B cell (primary cell): ENCODE data around the gene JRKL. TPM values are rescaled to one million over a fixed set of nuclear protein-coding genes. Genes with fewer than 3 reads are reported as not detected.
A peak's percentile ranks its signal among the peaks of the same experiment; 100 is the strongest.

ENCODE experiments used
- ATAC-seq: fragments of 200-7000 bp; cut with Tn5 transposase; one replicate; pipeline ENCODE4 v1.10.0; 2021; ENCODE audit warnings: low read depth, mild to moderate bottlenecking, moderate number of reproducible peaks, moderate library complexity
- CTCF ChIA-PET: fragments of 350-600 bp; sonication (Branson Sonifier 250); formaldehyde crosslinking; loops from one replicate; lab custom pipeline; 2021; ENCODE audit warnings: antibody characterized with exemption, inconsistent platforms; lab: Charles Lee
- POLR2A ChIA-PET: fragments of 350-600 bp; sonication (Branson Sonifier 250); formaldehyde crosslinking; loops from one replicate; lab custom pipeline; 2021; ENCODE audit warnings: antibody characterized with exemption; lab: Charles Lee
- DNase-seq: peaks from one replicate; pipeline ENCODE4 v3.0.0; 2013
- H2AFZ ChIP-seq: 2 replicates; pipeline ENCODE4 v1.6.1; 2012; ENCODE audit warnings: mild to moderate bottlenecking, low read depth, low read length; ENCODE audit not compliant: insufficient read depth, poor library complexity, severe bottlenecking
- H3K27ac ChIP-seq, 2 donors: 1 replicate in 1 of 2; 2 replicates in 1 of 2; pipeline ENCODE4 v1.5.1; 2012 to 2013; ENCODE audit warnings: low read length in 2 of 2, mild to moderate bottlenecking in 2 of 2, moderate library complexity in 1 of 2
- H3K27me3 ChIP-seq, 4 experiments: fragments of 200-600 bp in 1 of 4; sonication (generic) in 1 of 4; replicated peaks in 1 of 4; 1 replicate in 2 of 4; 2 replicates in 2 of 4; pipeline versions ENCODE4 v1.6.1 to v1.7.0; 2013 to 2016; ENCODE audit warnings: low read length in 3 of 4, mild to moderate bottlenecking in 2 of 4, mixed read lengths in 1 of 4, moderate library complexity in 1 of 4; ENCODE audit not compliant: insufficient read depth in 4 of 4, control insufficient read depth in 3 of 4; ENCODE audit errors: control extremely low read depth in 1 of 4
- H3K36me3 ChIP-seq, 2 experiments: replicated peaks in 1 of 2; 1 replicate in 1 of 2; 2 replicates in 1 of 2; pipeline versions ENCODE4 v1.6.1 to v1.7.1; 2013; ENCODE audit warnings: low read length in 1 of 2; ENCODE audit not compliant: insufficient read depth in 2 of 2, control insufficient read depth in 1 of 2; ENCODE audit errors: control extremely low read depth in 1 of 2, extremely low read depth in 1 of 2
- H3K4me1 ChIP-seq, 2 donors: fragments of 200-600 bp in 1 of 2; sonication (generic) in 1 of 2; 1 replicate in 1 of 2; 2 replicates in 1 of 2; pipeline versions ENCODE4 v1.5.1 to v1.6.1; 2013 to 2017; ENCODE audit warnings: low read length in 2 of 2; ENCODE audit not compliant: control insufficient read depth in 2 of 2, insufficient read depth in 2 of 2
- H3K4me2 ChIP-seq: replicated peaks from 2 replicates; pipeline ENCODE3; 2012; ENCODE audit warnings: mild to moderate bottlenecking, low read depth, low read length; ENCODE audit not compliant: poor library complexity, severe bottlenecking
- H3K4me3 ChIP-seq, 5 experiments: fragments of 200-600 bp in 1 of 5; sonication (generic) in 1 of 5; 1 replicate in 3 of 5; 2 replicates in 2 of 5; pipeline versions ENCODE4 v1.5.1 to v1.7.0; 2011 to 2016; ENCODE audit warnings: low read length in 4 of 5, mild to moderate bottlenecking in 4 of 5, low read depth in 2 of 5, control low read depth in 1 of 5, moderate library complexity in 1 of 5; ENCODE audit not compliant: insufficient read depth in 1 of 5; ENCODE audit errors: control extremely low read depth in 1 of 5, extremely low read depth in 1 of 5
- H3K79me2 ChIP-seq: fragments of 200-600 bp; sonication (generic); one replicate; pipeline ENCODE4 v1.6.0; 2016; ENCODE audit warnings: low read length; ENCODE audit not compliant: control insufficient read depth, insufficient read depth
- H3K9ac ChIP-seq: fragments of 200-600 bp; sonication (generic); 2 replicates; pipeline ENCODE4 v1.6.1; 2017; ENCODE audit warnings: mild to moderate bottlenecking, low read length, moderate library complexity
- H3K9me3 ChIP-seq, 3 donors: one replicate each; pipeline versions ENCODE4 v1.6.1 to v1.7.1; 2013; ENCODE audit warnings: low read length in 2 of 3; ENCODE audit not compliant: control insufficient read depth in 2 of 3, insufficient read depth in 1 of 3; ENCODE audit errors: control extremely low read depth in 1 of 3
- H4K20me1 ChIP-seq: 2 replicates; pipeline ENCODE4 v1.6.0; 2012; ENCODE audit warnings: mild to moderate bottlenecking, low read length; ENCODE audit not compliant: insufficient read depth, control insufficient read depth, poor library complexity, severe bottlenecking
- H3K27ac Mint-ChIP-seq: one replicate; pipeline ENCODE4 v1.8.0; 2021; ENCODE audit warnings: mixed read lengths
- H3K27me3 Mint-ChIP-seq: one replicate; pipeline ENCODE4 v1.8.0; 2021; ENCODE audit warnings: mixed read lengths
- H3K4me1 Mint-ChIP-seq: one replicate; pipeline ENCODE4 v1.8.0; 2021; ENCODE audit warnings: mixed read lengths
- H3K4me3 Mint-ChIP-seq: one replicate; pipeline ENCODE4 v1.8.0; 2021; ENCODE audit warnings: mixed read lengths
- H3K9me3 Mint-ChIP-seq: one replicate; pipeline ENCODE4 v1.8.0; 2022; ENCODE audit warnings: mixed read lengths; ENCODE audit not compliant: insufficient read depth
- EZH2 ChIP-seq: IDR thresholded peaks from 2 replicates; pipeline ENCODE4 v1.6.1; 2012; ENCODE audit warnings: borderline replicate concordance, low read depth, mild to moderate bottlenecking, moderate library complexity, low read length; ENCODE audit not compliant: insufficient read depth, poor library complexity, severe bottlenecking
- WGBS: methylation state at CpG from one replicate; pipeline ENCODE4 v1.1.5; 2013; ENCODE audit warnings: missing lambda C conversion rate; ENCODE audit not compliant: insufficient coverage; 5-methylcytosine and 5-hydroxymethylcytosine counted together
- intact Hi-C: fragments of 100-400 bp; cut with micrococcal nuclease; formaldehyde crosslinking; loops from one replicate; pipeline ENCODE4 v1.10.0; 2022
- polyA plus RNA-seq: library from polyadenylated mRNA; depleted of rRNA; stranded (reverse); fragments of >200 nt; gene quantifications from 2 replicates; pipeline ENCODE4 v1.2.3, GENCODE V29; 2012
- total RNA-seq, 2 donors: library from RNA; stranded (reverse); fragments of 120-200 nt in 1 of 2; gene quantifications; 1 replicate in 1 of 2; 2 replicates in 1 of 2; pipeline versions ENCODE4 v1.2.3 to v1.2.4, GENCODE V29; 2013 to 2022
- TF ChIP-seq, protein P1 (sequence below): fragments of 200-600 bp; IDR thresholded peaks from one replicate; pipeline ENCODE4 v1.8.0; 2022; ENCODE audit warnings: antibody characterized with exemption, mild to moderate bottlenecking

Gene JRKL
- total and polyA plus RNA-seq, 2 donors (not counting 1 experiment from before 2014, with no cell fraction given) = 2.1 to 12.9 TPM

DNA sequence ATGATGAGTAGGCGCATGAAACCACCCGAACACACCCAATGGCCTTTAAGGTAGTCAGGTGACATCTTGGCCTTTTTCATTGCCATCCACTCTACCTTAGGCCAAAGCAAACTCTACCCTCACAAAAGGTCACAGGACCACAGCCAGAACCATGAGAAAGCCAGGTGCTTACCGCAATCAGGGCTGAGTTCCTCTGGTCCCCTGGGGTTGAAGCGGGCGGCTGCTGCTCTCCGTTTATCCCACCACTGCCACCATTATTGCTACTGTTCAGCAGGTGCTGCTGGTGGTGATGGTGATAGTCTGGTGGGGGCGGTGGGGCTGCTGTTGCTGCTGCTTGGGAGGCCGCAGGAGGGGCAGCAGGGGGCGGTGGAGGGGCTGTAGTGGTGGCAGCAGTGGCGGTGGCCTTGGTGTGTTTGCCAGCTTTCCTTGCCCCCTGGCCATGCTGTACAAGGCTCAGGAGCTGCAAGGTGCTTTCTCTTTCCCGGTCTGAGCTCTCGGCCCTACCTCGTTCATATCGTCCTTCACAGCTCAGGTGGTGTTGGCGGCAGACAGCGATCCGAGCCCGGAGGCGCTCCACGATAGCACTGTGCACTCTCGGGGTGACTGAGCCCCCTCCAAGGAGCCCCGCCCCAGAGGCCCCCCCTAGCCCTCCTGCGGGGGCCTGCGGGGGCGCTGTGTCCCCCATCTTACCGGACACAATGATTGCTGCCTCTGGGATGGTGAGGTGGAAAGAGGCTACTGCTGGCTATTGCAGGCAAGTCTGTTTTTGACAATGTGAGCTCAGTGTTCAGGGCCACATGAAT, 48.4 kb upstream of the JRKL start:
- peak overlapping the region; percentile 83 for H2AFZ ChIP-seq
- POLR2A ChIA-PET = interaction anchor here (0.6 to 3.6 kb wide), 7 partner anchors 48 to 286 kb away, joined by 3 to 26 read pairs (median 5); partner anchors contain the start of genes CCDC82 and JRKL
- intact Hi-C loops = loop anchor here (1.0 to 5.0 kb wide), 6 partner anchors 48 to 1189 kb away; partner anchors contain the start of genes CCDC82 and CEP57

More for the DNA sequence above, 48.4 kb upstream of the JRKL start:
- Histone ChIP-seq H3K27ac (peak overlapping the region in 1 of 2 donors; percentile 75), H3K4me1 (peaks cover 49 to 53% of the 10 kb centered on the region in 2 donors), H4K20me1 (peaks cover 5% of the 10 kb centered on the region), H3K4me2 (peak overlapping the region; percentile 93), H3K9ac (peak overlapping the region; percentile 97), H3K36me3 (no peaks in the 10 kb centered on the region), H3K9me3 (no peaks in the 10 kb centered on the region), H3K79me2 (peaks cover 63% of the 10 kb centered on the region), H3K27me3 (no peaks in the 10 kb centered on the region), H3K4me3 (peak overlapping the region; percentile 82 to 100 (median 92))
- H3K27me3 Mint-ChIP-seq = no peaks in the 10 kb centered on the region
- no peaks in the 10 kb centered on the region for H3K9me3 Mint-ChIP-seq
- CTCF ChIA-PET = interaction anchor here (0.7 to 12.0 kb wide), 35 partner anchors 9 to 1189 kb away, joined by 3 to 290 read pairs (median 7); partner anchors contain the start of genes CCDC82 and JRKL
- H3K4me3 Mint-ChIP-seq = peak overlapping the region; percentile 99
- no peak for TF ChIP-seq EZH2
- TF ChIP-seq, protein P1, sequence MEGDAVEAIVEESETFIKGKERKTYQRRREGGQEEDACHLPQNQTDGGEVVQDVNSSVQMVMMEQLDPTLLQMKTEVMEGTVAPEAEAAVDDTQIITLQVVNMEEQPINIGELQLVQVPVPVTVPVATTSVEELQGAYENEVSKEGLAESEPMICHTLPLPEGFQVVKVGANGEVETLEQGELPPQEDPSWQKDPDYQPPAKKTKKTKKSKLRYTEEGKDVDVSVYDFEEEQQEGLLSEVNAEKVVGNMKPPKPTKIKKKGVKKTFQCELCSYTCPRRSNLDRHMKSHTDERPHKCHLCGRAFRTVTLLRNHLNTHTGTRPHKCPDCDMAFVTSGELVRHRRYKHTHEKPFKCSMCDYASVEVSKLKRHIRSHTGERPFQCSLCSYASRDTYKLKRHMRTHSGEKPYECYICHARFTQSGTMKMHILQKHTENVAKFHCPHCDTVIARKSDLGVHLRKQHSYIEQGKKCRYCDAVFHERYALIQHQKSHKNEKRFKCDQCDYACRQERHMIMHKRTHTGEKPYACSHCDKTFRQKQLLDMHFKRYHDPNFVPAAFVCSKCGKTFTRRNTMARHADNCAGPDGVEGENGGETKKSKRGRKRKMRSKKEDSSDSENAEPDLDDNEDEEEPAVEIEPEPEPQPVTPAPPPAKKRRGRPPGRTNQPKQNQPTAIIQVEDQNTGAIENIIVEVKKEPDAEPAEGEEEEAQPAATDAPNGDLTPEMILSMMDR = peak; percentile 38
- DNase-seq (peak; percentile 76), ATAC-seq (peak; percentile 31)
- H3K27ac Mint-ChIP-seq = peak overlapping the region; percentile 95
- WGBS = 16% methylated on average over 22 of the region's 26 CpGs
- H3K4me1 Mint-ChIP-seq = peaks cover 62% of the 10 kb centered on the region
